HepG2 (cell line): Measurements from ENCODE around the gene RNASE13. TPM values are rescaled to one million over a fixed set of nuclear protein-coding genes. Genes with fewer than 3 reads are reported as not detected.

ENCODE experiments used
- CHD2 ChIP-seq: IDR thresholded peaks from 2 replicates; pipeline ENCODE4 v1.6.1; 2011; ENCODE audit warnings: low read depth, low read length, improper control_type of control experiment
- FUBP1 ChIP-seq: sonication (generic); formaldehyde crosslinking; IDR thresholded peaks from 2 replicates; pipeline ENCODE4 v1.5.1; 2020; ENCODE audit warnings: missing genetic modification reagents, mild to moderate bottlenecking, borderline replicate concordance
- HMGA1 ChIP-seq: sonication (generic); formaldehyde crosslinking; conservative IDR thresholded peaks from 2 replicates; pipeline ENCODE4 v1.4.0; 2020; ENCODE audit warnings: missing genetic modification reagents
- KDM5A ChIP-seq: fragments of 200-600 bp; sonication (generic); IDR thresholded peaks from 2 replicates; pipeline ENCODE4 v1.7.0; 2018; ENCODE audit warnings: antibody characterized with exemption, mild to moderate bottlenecking, low read length, borderline replicate concordance
- KLF6 ChIP-seq: IDR thresholded peaks from 2 replicates; pipeline ENCODE4 v1.8.0; 2016; ENCODE audit warnings: missing biosample characterization, missing genetic modification reagents
- MLLT10 ChIP-seq: sonication (generic); formaldehyde crosslinking; IDR thresholded peaks from 2 replicates; pipeline ENCODE4 v1.4.0; 2020; ENCODE audit warnings: missing genetic modification reagents
- MXD3 ChIP-seq: IDR thresholded peaks from 2 replicates; pipeline ENCODE4 v1.6.1; 2016; ENCODE audit warnings: mild to moderate bottlenecking, missing biosample characterization, missing genetic modification reagents
- NPAS2 ChIP-seq: sonication (generic); formaldehyde crosslinking; IDR thresholded peaks from 2 replicates; pipeline ENCODE4 v1.8.0; 2022; ENCODE audit warnings: mild to moderate bottlenecking, missing genetic modification reagents, borderline replicate concordance
- PLRG1 ChIP-seq: fragments of 450-650 bp; conservative IDR thresholded peaks from 2 replicates; pipeline ENCODE4 v1.6.1; 2016
- PRDM15 ChIP-seq: sonication (generic); formaldehyde crosslinking; IDR thresholded peaks from 2 replicates; pipeline ENCODE4 v1.4.0; 2020; ENCODE audit warnings: missing genetic modification reagents
- SETDB1 ChIP-seq: sonication (generic); formaldehyde crosslinking; IDR thresholded peaks from 2 replicates; pipeline ENCODE4 v1.5.1; 2020; ENCODE audit warnings: missing genetic modification reagents, mild to moderate bottlenecking, borderline replicate concordance
- polyA plus RNA-seq, 8 experiments: library from polyadenylated mRNA; depleted of rRNA in 3 of 8; stranded (reverse) in 7 of 8; unstranded in 1 of 8; fragments of >200 nt; fragmentation: Illumina TruSeq in 4 of 8; extraction: Trizol in 4 of 8; gene quantifications; 2 replicates each; pipeline versions ENCODE4 v1.2.1 to v1.2.3, GENCODE V29; 2011 to 2016; ENCODE audit warnings: low read depth in 4 of 8, missing spikeins in 1 of 8, mixed read lengths in 1 of 8; ENCODE audit not compliant: insufficient read depth in 1 of 8
- total RNA-seq, 5 experiments: library from RNA; depleted of rRNA; stranded (reverse); fragments of >200 nt; fragmentation: Illumina TruSeq; extraction: Trizol; gene quantifications; 2 replicates each; pipeline ENCODE4 v1.2.3, GENCODE V29; 2016; ENCODE audit warnings: low read depth in 1 of 5
- TF ChIP-seq, protein P1 (sequence below): sonication (generic); formaldehyde crosslinking; IDR thresholded peaks from 2 replicates; pipeline ENCODE4 v1.8.1; 2023; ENCODE audit warnings: missing genetic modification reagents, inconsistent platforms, borderline replicate concordance
- TF ChIP-seq, protein P2 (sequence below): sonication (generic); formaldehyde crosslinking; IDR thresholded peaks from 2 replicates; pipeline ENCODE4 v1.5.0; 2020; ENCODE audit warnings: mild to moderate bottlenecking, missing genetic modification reagents, moderate library complexity
- TF ChIP-seq, protein P3 (sequence below): sonication (generic); formaldehyde crosslinking; IDR thresholded peaks from 2 replicates; pipeline ENCODE4 v1.5.0; 2020; ENCODE audit warnings: missing genetic modification reagents
- TF ChIP-seq, protein P4 (sequence below): sonication (generic); formaldehyde crosslinking; IDR thresholded peaks from 2 replicates; pipeline ENCODE4 v1.5.0; 2020; ENCODE audit warnings: missing genetic modification reagents

The RNASE13 gene
- total and polyA plus RNA-seq, 2 of the 13 experiments (the other 11 are each of a cell fraction or from before 2014, with no cell fraction given): 1.0 TPM; not detected in 1

- no peak for TF ChIP-seq PRDM15
- TF ChIP-seq MLLT10 (CRISPR knock-in tag): no peak
- TF ChIP-seq, protein P1, sequence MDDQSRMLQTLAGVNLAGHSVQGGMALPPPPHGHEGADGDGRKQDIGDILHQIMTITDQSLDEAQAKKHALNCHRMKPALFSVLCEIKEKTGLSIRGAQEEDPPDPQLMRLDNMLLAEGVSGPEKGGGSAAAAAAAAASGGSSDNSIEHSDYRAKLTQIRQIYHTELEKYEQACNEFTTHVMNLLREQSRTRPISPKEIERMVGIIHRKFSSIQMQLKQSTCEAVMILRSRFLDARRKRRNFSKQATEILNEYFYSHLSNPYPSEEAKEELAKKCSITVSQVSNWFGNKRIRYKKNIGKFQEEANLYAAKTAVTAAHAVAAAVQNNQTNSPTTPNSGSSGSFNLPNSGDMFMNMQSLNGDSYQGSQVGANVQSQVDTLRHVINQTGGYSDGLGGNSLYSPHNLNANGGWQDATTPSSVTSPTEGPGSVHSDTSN: no peak
- TF ChIP-seq NPAS2: no peak
- no peak for TF ChIP-seq HMGA1 (CRISPR knock-in tag)
- TF ChIP-seq, protein P2, sequence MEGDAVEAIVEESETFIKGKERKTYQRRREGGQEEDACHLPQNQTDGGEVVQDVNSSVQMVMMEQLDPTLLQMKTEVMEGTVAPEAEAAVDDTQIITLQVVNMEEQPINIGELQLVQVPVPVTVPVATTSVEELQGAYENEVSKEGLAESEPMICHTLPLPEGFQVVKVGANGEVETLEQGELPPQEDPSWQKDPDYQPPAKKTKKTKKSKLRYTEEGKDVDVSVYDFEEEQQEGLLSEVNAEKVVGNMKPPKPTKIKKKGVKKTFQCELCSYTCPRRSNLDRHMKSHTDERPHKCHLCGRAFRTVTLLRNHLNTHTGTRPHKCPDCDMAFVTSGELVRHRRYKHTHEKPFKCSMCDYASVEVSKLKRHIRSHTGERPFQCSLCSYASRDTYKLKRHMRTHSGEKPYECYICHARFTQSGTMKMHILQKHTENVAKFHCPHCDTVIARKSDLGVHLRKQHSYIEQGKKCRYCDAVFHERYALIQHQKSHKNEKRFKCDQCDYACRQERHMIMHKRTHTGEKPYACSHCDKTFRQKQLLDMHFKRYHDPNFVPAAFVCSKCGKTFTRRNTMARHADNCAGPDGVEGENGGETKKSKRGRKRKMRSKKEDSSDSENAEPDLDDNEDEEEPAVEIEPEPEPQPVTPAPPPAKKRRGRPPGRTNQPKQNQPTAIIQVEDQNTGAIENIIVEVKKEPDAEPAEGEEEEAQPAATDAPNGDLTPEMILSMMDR (CRISPR knock-in tag): no peak
- TF ChIP-seq, protein P3, sequence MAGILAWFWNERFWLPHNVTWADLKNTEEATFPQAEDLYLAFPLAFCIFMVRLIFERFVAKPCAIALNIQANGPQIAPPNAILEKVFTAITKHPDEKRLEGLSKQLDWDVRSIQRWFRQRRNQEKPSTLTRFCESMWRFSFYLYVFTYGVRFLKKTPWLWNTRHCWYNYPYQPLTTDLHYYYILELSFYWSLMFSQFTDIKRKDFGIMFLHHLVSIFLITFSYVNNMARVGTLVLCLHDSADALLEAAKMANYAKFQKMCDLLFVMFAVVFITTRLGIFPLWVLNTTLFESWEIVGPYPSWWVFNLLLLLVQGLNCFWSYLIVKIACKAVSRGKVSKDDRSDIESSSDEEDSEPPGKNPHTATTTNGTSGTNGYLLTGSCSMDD (CRISPR knock-in tag): no peak
- TF ChIP-seq MXD3 (CRISPR knock-in tag): no peak
- no peak for TF ChIP-seq CHD2
- TF ChIP-seq KLF6: no peak
- TF ChIP-seq, protein P4, sequence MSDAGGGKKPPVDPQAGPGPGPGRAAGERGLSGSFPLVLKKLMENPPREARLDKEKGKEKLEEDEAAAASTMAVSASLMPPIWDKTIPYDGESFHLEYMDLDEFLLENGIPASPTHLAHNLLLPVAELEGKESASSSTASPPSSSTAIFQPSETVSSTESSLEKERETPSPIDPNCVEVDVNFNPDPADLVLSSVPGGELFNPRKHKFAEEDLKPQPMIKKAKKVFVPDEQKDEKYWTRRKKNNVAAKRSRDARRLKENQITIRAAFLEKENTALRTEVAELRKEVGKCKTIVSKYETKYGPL (CRISPR knock-in tag): no peak
- no peak for TF ChIP-seq PLRG1
- no peak for TF ChIP-seq FUBP1 (CRISPR knock-in tag)
- TF ChIP-seq SETDB1 (CRISPR knock-in tag): no peak
- TF ChIP-seq KDM5A: no peak
These were observed 9.5 kb upstream of the RNASE13 start (continued) for GRCh38 chr14:21043974-21044618.
